IPS DF 19.7 (cell line): ENCODE results near the gene GPR3.
"Not testable (repeated sequence)": the region's sequence is repeated elsewhere in the genome, so short reads cannot be mapped to it uniquely, and the experiment has no call there.

Source experiments
- DNase-seq: peaks from one replicate; pipeline ENCODE4 v3.0.0-alpha.2; 2013; ENCODE audit warnings: low read depth, low spot score

GPR3 gene

DNA sequence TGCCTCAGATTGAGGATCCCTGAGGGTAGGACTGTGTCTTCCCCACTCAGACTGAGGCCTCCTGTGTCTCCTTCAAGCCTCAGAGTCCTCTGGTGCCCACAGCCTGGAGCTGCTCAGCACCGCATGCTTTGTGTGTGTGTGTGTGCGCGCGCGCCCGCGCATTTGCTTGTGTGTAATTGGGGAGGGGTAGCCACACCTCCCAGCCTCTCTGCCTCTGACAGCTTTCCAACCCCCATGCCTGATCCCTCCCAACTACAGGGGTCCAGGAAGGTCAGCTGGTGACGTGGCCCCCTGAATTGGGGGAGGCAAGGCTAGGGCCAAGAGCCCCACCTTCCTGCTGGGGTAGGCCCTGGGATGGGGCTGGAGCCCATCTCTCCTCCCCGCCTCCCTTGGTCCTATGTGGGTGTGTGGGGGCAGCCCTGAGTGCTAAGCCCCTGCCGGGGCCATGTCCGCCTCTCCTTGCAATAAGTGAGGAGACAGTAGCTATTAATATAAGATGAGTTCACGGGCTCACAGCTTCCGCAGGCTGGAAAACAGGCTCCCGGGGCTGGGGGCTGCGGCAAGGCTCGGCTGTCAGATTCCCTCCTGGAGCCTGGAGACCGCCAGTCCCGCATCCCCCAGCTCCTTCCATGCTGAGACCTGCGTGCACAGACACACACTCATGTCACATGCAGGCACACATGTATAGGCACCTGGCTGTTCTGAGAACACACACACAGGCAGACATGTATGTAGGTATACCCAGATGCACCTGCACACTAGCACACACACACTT lies 7.0 kb downstream of the GPR3 start:
- DNase-seq = no peak

DNA sequence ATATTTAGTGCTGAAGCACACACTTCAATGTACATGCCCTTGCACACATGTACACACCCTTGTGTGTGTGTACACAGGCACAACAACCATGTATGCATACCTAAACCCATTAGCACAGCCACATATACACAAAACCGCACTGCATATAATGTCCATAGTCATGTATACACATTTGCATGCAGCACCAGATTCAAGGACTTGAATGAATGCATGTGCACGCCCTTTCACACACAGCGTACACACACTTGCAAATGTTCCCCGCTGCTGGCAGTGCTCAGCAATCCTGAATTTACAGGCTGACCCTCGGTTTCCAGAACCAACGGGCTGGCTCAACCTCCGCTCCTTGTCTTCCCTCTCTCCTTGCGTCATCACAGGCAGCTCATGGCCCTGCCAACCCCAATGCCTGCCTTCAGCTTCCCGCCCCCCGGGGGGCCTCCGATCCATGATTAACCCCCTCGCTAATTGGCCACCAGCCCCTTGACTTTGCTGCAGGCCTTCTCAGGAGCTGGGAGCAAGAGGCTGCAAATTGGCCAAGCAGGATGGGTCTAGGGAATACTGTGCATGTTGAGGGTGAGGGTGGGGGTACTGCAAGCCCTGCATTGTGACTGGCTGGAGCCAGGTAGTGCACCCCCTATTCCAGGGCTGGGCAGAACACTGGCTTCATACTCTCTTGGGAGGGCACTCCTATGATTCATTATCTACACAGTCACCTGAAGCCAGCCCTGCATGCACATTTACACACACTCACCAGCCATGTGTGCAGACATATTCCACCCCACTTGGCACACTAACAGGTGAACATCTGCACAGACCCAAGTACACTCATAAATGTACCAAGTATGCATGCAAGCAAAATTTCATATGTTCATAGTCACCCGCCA lies 7.9 kb downstream of the GPR3 start:
- no peak for DNase-seq

DNA sequence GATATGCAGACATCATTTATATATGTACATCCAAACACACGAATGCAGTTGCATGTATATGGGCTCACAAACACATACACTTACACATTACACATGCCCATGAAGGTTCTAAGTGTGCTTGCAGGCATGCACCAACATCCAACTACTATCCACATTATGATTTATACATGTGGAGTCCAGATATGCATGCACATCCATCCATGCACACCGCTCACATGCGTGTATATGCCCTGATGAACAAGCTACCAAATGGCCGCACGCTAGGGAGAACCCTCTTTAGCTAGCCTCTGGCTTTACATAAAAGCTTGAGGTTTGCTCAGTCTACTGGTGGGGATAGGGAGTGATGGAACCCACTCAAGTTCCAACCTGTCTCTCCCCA lies 8.5 kb downstream of the GPR3 start:
- no peak for DNase-seq

DNA sequence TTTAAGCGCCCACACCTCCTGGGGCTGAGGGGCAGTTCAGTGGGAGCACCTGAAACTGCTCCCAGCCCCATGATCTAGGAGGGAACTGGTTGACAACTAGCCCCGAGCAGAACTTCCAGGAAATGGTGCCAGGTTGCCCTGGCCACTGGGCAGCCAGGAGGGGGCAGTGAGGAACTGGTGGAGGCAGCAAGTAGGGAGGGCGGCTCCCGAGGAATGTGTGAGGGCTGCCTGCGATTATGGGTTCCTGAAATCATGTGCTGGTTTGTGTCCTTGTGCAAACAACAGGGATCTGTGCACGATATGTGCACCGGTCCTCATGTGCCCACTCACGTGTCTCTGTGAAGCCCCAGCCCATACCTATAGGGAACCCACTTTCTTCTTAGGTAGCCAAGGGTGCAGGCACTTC lies 9.9 kb downstream of the GPR3 start:
- no peak for DNase-seq

DNA sequence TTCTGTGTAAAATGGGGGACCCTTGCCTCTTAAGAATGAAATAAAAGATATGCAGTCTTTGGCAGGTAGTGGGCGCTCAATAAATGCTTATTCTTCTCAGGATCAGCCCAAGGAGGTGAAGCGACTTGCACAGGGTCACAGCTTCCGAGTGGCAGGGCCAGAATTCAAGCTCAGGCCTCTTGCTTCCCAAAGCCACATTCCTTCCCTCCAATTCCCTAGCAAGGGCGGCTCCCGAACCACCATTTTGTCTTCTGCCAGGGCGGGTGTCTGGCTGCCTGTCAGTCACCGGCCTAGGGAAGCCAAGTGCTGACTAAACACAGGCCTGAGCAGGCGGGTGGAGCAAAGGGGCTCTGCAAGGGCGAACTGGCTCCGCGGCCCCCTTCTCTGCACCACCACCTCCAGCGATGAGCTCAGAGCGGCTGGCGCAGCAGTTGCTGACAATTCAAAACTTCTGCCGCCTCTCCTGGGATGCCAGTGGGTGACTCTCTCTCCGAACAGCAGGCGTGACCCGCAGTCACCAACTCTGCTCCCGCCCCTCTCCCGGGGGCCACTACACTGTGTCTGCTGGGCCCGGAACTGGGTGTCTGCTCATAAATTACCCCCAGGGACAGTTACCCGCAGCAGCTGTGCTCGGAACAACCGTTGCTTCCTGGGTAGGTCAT lies 10.8 kb downstream of the GPR3 start:
- DNase-seq = no peak

DNA sequence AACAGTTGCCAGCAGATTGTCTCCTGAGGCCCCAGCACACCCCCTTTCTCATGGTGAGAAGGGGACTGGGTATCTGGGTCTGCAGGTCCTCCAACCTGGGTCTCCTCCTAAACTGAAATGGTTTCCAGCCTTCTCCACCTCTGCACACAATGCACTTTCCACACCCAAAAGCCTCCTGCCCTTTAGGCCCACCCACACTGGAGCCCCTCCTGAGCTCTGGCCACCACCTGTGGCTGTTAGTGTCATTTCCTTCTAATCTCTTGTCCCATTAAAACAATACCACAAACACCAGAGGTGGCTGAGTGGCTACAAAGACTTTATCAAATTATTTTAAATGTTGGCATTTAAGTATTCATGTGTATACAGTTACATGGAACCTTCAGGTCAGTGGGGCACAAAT lies 11.5 kb downstream of the GPR3 start:
- DNase-seq = no peak

DNA sequence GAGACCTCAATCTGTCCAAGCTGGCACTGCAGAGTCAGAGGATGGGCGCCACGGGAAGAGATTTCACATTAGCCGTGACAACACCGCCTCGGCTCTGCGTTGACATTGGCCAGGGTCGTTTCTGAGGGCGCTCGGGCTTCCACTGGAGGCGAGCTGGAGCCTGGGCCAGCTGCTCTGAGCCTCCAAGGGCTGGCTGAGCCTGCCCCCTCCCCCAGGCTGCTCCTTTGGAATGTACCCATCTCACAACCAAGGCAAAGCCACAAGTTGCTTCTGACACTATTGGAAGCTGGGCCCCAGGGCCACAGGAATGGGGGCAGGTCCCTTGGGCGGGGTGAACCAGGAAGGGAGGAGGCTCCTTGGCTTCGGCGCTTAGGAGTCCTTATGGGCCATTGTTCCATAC lies 12.7 kb downstream of the GPR3 start:
- no peak for DNase-seq

DNA sequence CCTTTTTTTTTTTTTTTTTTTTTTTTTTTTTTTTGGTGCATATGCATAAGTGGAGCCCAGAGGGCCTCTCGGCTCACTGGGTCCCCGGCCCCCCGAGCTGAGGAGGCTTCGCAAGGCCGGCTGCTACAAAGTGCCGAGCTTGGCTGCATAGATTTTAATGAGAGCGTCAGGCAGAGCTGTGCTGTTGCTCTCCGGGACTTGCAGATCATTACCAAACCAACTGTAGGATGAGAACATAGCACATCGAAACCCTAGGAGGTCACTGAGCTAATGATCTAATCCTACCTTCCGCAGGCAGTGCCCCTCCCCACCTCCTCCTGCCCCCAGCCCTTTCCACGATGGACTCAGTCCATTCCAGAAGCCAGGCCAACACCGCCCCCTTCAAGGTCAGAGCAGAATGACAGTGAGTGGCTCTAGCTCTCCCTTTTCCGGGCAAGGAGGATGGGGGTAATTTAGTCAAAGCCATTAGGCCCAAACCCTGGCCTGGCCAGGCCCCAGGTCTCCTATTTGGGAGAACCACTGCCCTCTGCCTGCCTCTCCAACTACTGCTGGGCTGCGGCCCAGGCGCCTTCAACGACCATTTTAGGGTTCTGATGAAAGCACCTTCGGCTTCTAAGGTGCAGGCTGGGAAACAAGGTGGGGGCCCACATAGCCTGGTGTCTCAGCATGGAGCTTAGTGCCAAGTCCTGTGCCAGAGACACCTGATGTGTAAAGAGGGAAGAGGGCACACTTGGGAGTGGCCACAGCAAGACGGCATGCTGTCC lies 13.4 kb downstream of the GPR3 start:
- not testable (repeated sequence) for DNase-seq

DNA sequence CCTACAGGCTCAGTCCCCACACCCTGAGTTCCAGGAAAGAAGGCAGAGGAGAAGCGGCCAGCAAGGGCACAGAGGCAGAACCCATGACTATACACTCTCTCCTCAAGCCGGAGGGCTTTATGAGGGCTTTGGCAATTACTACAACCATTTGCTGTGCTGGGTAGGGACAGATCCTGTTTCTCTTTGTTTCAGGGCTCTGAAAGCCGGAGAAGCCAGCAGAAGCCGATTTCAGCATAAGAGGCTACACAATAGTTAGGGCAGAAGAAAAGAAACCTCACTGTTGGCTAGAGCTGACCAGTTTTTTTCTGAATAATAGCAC lies 13.9 kb downstream of the GPR3 start:
- DNase-seq = no peak

DNA sequence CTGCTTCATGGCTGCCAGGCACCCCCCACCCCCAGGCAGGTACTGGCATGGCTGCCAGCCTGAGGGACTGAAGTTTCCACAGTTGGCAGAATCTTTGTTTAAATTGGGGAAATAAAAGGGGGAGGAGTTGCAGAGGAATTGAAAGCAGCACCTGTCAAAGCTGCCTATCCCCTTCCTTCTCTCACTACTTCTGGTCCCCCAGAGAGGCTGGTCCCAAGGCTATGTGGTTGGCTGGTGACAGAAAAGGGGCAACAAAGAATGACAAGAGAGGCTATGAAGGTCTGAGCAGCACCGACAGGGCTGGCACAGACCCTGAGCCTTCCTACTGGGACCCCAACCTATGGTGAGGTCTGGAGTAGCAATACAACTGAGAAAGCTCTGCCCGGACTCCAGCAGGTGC lies 14.4 kb downstream of the GPR3 start:
- DNase-seq = not testable (repeated sequence)

DNA sequence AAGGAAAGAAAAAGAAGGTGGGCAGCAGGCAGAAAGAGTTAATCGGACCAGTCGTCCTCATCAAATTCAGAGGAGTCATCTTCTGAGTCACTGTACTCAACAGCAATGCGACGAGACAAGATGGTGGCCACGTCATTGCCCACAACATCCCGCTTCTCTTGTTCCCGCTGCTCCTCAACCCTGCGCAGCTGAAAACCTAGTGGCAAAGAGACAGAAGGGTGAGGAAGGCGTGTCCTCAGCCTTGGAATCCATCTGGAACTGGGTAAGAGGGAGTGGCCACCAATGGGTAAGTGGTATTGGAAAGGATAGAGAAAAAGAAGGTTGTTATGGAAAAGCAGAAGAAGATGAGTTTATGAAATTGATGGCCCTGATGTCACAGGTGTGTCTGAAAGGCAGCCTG lies 15.7 kb downstream of the GPR3 start:
- no peak for DNase-seq

DNA sequence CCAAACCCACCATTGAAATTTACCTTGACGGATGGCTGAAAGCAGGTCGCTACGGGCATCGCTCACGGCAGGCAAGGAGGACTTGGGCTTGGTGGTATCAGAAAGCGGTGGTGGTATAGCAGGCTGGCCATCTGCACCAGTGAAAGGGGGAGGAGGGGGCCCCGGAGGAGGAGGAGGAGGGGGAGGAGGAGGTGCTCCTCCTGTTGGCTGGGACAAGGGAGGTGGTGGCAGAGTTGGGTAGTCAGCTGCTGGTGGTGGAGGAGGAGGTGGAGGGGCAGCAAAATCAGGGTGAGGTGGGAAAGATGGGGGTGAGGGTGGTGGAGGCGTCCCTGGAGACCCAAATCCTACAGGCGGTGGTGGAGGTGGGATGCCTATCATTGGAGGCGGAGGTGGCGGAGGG lies 17.2 kb downstream of the GPR3 start:
- no peak for DNase-seq

DNA sequence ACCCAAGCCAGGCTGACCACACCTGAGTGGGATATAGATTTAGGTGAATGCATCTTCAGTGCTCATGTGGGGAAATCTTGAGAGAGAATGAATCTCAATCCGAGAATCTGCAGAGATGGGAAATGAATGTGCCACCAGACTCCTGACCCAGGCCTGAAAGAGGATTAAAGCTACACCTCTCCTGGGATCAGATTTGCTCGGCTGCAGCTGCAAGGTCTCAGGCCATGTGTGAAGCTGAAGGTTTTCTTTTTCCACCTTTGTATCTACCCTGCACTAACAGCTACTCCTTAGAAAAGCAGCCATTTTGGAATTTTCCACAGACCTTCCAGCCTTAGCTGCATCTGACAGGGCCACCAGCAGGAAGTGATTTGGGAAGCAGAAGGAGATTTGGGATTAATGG lies 18.3 kb downstream of the GPR3 start:
- DNase-seq = no peak

DNA sequence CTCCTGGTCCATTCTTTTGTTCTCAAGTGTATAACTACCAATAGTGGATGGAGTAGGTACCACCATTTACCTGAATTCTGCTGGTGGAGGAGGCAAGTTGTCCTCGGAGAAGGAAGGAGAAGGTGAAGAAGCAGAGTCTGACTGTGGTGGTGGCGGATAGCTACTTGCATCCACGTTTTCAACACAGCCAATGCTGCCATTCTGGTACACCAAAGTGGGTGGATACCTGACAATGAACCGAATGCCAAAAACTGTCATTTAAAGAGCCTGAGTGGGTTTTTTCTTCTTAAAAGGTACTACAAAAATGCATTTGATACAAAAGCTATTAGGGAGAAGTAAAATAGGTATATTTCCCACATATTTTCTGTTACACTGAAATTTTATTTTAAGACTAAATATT lies 20.1 kb downstream of the GPR3 start:
- no peak for DNase-seq

DNA sequence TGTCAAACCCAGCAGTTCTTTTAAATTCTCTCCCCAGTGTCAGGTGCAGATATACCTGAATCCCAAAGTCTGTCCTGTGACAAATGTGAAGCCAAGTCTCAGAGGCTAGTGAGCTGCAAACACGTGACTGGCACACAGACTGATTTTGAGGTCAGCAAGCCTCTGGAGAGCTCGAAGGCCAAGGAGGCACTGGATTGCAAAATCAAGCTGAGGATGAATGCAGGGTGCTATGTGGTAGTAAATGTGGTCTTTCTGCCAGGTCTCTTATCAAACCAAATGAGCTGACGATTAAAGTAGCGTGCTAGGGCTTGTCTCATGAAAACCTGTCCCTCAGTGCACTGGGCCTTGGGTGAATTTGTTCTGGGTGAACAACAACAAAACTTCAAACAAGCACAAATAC lies 20.6 kb downstream of the GPR3 start:
- DNase-seq = no peak

DNA sequence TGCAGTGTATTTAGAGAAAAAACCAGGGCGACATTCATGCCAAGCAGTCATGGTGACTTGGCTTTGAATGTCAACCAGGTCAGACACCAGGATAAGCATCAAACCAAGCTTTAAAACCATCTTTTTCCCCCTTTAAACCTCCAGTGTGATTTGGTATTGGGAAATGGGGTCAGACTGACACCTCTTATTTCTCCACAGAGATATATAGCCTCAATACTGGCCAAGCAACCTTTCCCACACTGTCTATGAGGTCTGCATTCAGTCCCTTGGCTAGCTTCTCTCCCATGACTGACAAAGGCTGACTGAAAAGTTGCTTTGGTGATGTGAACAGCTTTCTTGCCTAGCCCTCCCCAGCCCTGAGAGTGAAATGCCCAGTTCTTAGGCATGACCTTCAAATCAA lies 21.7 kb downstream of the GPR3 start:
- no peak for DNase-seq

DNA sequence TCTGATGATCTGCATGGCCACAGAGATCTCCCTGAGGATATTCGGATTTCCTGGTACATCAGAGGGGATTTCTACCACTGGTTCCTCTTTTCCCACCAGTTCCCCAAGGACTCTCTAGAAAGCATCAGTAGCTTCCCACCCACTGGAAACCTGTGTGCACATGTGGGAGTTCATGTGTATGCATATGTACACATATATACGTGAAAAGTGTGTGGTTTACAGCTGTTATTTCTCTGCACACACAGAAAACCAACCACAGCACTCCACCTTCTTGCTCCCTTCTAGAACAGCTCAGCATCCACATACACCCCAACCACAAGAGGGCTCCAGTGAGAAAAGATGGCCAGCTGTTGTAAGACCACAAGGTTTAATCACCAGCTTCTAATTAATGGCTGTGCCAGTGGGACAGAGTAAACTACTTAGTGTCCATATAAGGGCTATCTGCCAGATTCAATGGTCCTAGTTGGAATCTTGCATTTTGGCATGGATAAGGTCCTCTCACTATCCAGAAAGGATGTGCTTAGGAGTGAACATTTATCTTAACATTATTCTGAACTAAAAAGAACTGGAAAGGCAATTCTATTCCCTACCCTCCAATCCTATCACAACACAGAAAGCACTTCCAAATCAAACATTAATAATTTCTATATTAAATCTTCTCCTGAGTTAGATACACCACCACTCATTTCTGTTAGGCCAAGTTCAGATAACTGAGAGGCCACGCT lies 24.1 kb downstream of the GPR3 start:
- no peak for DNase-seq

DNA sequence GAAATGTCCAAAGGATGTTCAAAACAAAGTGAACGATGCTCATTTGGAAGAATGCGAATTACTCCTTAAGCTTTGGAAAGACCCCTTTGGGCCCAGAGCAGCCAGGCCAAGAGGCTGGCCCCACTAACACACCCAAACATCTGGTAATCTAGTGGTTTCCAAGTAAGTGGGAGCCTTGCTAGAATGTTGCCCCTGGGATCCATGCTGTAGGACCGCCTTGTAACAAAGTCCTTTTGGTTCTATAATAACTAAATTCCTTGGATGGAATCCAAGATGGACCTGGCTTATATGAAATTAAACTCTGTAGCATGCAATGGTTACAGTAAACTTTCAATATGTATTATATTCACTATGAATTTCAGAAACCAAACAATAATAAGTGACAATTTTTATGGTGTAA lies 25.3 kb downstream of the GPR3 start:
- DNase-seq = no peak

DNA sequence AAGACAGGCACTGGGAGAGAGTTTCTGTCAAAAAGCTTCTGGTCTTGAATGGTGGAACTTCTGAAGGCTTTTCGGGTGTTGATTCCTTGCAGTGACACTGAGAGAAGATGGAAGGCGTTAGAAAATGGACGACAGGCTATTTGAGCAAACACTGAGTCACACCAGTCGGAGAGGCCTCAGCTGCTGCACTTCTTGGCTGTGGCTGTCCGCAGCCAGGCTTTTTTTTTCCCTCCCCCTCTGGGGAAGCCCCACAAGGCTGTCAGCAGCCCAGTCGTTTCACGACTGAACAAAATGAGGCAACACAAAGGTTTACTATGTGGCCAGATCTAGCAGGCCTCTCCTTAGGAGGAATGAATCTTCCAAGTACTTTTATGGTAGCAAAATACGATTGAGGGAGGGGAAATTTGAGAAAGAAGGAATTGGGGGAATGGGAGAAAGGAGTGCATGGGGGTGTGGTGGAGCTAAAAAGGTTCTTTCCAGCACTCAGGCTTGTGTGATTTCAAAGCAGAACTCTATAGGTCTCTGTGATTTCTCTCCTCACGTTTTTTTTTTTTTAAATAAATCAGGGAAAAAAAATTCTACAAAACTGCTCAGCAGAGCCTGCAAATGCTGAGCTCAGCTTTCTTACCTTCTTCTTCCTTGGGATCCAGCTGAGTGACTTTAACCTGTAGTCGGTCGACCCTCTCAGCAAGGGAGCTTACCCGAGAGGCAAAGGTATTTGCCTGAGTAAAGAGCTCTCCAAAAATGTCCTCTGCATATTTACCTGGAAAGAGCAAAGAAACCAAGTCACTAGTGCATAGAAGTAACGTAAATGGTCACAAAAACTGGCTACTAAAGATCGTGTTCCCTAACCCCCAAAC lies 26.1 kb downstream of the GPR3 start:
- no peak for DNase-seq

DNA sequence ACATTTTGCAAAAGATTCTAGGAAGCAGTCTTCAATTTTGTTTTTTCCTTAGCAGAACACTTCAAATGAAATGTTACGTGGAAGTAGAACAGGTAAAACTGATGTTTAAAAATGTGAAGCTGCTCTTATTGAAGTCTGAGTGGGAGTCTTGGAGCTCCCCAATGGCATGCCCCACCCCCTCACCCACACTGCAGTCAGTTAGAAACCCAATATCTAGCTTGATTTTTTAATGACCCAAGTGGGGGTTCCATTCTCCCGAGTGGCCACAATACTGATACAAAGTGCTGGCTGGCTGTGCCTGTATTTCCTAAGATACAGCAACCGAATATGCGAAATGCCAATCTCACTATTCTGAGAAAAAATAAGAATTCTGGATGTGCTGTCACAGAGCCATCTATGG lies 31.3 kb downstream of the GPR3 start:
- DNase-seq = no peak
